HCT116 (cell line): ENCODE results near the gene VLDLR.

Experiments
- CTCF ChIP-seq, 3 experiments: fragments of 200-600 bp in 1 of 3; sonication (generic) in 1 of 3; IDR thresholded peaks in 2 of 3; conservative IDR thresholded peaks in 1 of 3; 2 replicates each; pipeline ENCODE4 v1.5.1; 2012 to 2017; ENCODE audit warnings: low read depth in 2 of 3, low read length in 2 of 3, antibody characterized with exemption in 1 of 3, borderline replicate concordance in 1 of 3, control low read depth in 1 of 3, mild to moderate bottlenecking in 1 of 3, mixed read lengths in 1 of 3, mixed run types in 1 of 3, moderate library complexity in 1 of 3; ENCODE audit not compliant: insufficient read depth in 1 of 3
- POLR2AphosphoS5 ChIP-seq: IDR thresholded peaks from 2 replicates; pipeline ENCODE4 v1.6.1; 2011; ENCODE audit warnings: mild to moderate bottlenecking, low read depth, low read length, moderate library complexity
- ZFX ChIP-seq: fragments of 450-650 bp; IDR thresholded peaks from 2 replicates; pipeline ENCODE4 v1.6.1; 2017

- TF ChIP-seq POLR2AphosphoS5 (no peak), ZFX (no peak), CTCF (IDR thresholded peaks at IDR 0.05 in 2 of 3, conservative IDR thresholded peaks at IDR 0.05 in 1 of 3; ENCODE audit: borderline replicate concordance in 1 of 3, insufficient read depth in 1 of 3, low read depth in 2 of 3, low read length in 2 of 3) (no peak)
These were observed 7.8 kb upstream of the VLDLR start for GRCh38 chr9:2613730-2614271.
